GM21529 (cell line): ENCODE measurements around the gene CLCN3.
A peak's percentile ranks its signal among the peaks of the same experiment; 100 is the strongest.
"Not testable (repeated sequence)": the region's sequence is repeated elsewhere in the genome, so short reads cannot be mapped to it uniquely, and the experiment has no call there.

Experiments used
- ATAC-seq: cut with Tn5 transposase; IDR thresholded peaks from one replicate; pipeline ENCODE4 v1.9.1; 2021; ENCODE audit not compliant: unreplicated experiment

CLCN3 gene

DNA sequence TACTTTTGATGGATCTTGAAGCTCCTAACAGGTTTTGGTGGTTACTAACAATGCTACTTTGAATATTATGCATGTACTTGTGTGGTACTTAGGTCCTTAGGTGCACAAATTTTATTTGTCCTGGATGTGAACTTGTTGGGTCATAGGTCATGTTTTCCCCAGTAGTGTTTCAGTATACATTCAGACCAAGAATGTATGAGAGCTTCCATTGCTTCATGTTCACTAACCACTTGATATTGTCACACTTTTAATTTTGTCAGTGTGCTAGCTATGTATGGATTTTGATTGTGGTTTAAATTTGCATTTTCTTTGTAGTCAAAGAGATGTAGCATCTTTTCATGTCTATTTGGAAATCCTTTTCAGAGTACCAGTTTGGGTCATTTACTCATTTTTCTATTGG, 32.2 kb downstream of the CLCN3 start:
- ATAC-seq: no peak

DNA sequence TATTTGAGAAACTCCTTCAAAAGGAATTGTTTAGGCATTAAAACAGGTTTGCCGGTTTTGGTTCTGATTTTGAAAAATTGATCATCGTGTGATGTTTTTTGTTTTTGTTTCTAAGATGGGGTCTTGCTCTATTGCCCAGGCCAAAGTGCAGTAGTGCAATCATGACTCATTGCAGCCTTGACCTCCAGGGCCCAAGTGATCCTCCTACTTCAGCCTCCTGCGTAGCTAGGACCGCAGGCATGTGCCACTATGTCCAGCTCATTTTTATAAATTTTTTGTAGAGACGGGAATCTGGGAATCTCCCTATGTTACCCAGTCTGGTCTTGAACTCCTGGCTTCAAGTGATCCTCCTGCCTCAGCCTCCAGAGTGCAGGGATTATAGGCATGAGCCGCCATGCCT, 35.0 kb downstream of the CLCN3 start:
- no peak for ATAC-seq

DNA sequence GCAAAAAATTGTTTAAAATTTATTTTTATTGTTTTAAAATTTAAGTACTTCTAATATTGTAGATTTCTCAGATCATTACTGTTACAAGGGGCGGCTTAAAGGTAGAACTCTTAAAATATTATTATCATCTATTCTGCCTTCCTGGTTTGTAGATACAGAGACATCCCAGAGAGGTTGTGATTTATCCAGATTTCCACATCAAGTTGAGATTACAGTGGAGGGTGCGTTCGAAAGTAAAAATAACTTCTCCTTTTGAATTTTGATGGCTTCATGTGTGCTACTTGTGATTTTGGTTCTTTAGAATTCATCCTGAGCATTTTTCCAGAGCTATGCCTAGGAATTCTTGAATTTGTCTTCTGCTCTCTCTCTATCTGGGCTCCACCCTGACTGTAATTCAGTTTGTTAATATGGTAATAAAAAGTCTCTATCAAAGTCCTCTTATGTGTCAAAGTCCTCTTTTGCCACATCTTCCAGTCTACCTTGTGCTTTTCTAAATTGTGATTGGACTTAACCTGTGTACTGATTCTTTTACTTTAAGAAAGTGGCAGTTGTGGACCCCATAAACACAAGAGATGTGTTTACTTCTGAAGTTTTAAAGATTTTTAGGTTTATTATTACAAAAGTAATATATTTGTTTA, 37.2 kb downstream of the CLCN3 start:
- no peak for ATAC-seq

DNA sequence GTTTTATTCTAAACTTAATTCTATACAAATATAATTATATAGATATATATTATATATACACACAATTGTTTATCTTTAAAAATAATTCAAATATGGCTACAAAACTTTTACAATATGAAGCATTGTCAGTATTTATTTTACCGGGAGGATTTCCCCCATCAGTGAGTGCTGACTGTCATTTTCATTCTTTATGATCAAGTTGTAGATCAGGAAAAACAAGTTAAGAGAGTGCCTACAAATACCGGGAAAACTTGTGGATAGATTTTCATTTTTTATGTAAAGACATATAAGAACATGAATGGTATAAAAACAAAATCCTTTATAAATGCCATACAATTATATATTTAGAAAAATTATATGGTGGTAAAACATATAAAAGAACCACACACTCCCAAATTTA, 37.8 kb downstream of the CLCN3 start:
- no peak for ATAC-seq

DNA sequence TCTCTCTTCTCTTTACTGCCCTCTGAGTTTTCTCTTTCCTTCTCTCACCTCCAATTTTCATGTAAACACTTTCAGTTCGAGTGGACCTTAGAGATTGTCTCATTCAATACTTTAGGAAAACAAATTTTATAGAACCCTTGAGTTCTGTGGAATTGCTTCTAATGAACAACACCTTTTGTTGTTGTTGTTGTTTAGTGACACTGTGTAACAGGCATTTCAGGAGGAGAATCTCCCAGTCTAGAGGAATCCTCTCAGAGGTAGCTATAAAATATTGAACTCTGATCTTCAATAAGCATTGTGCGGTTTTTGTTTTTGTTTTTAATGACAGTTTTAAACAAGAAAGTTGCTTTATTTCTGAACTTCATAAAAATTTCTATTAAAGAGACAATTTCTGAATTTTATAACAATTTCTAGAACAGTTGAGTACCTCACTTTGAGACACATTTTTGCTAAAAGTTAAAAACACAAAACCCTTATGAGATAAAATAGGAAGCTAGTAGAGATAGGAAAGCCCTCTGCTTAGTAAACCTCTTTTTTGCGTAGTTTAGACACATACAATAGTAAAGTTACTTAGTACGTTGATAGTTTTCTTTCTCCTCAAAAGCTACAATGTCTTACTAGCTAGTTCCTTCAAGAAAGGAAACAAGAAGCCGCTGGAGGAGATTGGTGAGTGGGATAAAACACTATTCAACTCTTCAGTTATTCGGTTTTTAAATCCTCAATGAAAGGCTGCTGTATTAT, 38.8 kb downstream of the CLCN3 start:
- ATAC-seq: no peak

DNA sequence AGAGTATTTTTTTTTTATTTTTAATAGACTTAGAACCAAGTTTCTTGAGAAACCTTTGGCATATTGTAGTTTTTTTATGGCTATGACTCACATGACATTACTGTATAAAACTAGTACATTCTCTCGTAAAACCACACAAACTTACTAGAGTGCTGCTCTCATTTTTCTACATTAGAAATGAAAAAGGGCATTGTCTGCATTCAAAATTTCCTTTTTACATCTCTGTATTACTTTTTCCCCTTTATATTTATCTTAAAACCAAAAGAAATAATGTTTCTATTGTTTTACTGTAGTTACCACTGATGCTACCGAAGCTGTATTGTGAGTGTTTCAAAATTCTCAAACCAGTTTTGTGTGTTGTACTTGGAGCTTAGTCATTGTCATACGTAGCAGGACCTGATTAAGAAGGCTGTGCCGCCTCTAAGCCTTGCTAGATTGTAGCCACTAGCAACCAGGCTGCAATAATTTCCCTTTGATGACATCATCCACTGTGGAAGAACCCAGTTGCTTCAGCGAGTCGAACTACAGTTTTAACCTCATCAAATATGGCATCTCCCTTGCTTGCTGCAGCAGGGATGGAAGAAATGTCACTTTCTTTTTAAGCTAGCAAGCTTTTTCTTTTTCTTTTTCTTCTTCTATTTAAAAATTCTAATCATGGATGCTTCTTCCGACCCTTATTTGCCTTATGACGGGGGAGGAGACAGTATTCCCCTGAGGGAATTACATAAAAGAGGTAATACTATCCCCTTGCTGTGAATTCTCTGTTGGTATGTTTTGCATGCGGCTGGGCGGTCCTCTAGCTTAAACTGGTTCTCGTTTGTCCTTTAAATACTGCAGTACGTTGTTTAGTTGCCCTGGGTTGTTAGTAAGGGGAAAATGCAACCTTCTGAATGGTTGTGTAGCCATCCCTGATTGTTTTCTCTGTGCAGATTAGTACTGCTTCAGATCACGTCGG, 39.6 kb downstream of the CLCN3 start:
- ATAC-seq: peak; percentile 98

DNA sequence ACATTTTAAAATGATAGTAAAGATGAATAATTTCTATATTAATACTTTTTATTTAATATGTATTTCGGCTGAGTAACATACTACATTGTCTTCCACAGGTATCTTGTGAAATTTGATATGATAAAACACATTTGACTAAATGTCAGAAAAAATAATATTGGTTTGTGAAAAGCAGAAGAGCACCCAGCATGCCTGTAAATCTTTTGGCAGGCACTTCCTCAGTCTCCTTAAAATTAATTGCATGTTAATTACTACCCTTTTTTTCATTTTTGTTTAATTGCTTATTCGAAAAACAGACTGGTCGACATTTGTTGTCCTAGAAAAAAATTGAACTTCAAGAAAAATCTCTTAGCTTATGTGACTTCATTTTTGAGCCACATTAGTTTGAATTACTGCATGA, 40.6 kb downstream of the CLCN3 start:
- no peak for ATAC-seq

DNA sequence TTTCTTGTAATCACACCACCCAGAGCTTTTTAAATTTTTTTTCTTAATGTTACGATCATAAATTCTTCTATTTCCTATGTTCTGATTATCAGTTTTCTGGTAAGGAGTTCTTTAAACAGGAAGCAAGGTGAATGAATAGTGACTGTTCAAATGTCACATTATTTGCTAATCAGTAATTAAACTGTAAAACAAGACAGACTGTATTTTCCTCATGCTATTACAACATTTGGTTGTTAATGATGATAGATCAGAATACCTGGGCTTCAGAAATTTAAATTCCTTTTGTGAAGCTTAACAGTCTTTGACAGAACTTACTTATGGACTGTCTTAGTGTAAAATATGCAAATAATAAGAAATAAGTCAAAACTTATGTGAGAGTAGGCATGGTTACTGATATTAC, 41.4 kb downstream of the CLCN3 start:
- ATAC-seq: no peak

DNA sequence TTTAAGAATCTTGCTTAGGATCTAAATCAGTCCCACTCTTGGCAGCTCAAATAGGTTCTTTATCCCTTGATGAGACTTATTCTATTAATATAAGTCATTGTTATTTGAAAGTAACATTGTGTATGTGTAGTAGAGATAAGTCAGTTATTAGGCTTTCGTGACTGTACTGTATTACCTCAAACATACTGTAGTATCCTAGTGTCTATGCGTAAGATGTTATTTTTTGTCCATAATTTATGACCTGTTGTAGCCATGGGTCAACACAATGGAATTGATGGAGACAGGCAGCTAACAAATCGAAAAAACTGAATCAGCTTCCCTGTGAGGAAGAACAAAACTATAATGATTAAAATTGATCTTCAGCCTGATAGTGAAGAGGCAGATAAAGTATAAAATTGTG, 41.8 kb downstream of the CLCN3 start:
- ATAC-seq: no peak

DNA sequence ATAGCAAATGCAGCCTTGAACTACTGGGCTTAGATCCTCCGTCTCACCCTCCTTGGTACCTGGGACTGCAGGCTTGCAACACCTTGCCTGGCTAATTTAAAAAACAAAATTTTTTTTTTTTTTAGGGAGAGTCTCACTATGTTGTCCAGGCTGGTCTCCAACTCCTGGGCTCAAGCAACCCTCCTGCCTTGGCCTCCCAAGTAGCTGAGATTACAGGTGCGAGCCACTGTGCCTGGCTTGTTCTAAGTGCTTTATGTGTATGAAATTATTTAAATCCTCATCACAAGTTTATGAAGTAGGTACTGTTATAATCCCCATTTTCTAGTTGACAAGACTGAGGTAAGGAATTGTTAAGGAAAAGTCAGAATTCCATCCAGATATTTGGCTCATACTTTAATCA, 43.0 kb downstream of the CLCN3 start:
- no peak for ATAC-seq

DNA sequence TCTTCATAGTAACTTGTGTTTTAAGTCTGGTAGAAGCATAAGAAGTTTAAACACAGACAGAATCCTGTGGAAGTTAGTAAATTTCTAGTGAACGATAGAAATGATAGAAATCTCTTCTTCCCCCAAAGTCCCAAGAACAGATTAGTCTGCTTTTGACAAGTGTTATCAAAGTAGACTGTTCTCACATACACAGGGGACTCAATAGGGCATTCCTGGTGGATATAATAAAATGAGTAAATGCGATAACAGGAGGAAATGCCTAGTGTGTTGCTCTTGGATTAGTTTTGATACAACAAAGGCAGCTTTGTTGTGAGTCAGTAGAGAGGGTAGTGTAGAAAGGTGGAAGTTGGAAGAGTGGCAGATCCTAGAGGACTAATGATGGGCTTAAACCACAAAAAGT, 43.5 kb downstream of the CLCN3 start:
- no peak for ATAC-seq

DNA sequence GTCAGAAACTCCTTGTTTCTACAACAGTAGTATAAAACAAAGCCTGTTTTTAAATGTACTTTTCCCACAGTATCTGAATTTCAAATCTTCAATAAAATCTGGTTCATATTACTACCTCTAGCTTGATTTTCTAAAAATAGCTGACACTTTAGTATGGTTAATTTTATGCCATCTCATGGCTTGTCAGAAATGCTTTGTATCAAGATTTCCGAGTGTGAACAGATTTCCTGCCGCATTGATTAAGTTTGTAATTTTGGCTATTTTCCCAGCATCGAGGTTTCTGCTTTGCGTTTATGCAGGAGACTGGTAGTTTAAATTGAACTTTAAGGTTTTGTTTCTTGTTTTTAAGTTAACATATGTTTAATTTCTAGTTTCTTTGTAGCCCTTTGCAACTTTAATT, 44.2 kb downstream of the CLCN3 start:
- no peak for ATAC-seq

DNA sequence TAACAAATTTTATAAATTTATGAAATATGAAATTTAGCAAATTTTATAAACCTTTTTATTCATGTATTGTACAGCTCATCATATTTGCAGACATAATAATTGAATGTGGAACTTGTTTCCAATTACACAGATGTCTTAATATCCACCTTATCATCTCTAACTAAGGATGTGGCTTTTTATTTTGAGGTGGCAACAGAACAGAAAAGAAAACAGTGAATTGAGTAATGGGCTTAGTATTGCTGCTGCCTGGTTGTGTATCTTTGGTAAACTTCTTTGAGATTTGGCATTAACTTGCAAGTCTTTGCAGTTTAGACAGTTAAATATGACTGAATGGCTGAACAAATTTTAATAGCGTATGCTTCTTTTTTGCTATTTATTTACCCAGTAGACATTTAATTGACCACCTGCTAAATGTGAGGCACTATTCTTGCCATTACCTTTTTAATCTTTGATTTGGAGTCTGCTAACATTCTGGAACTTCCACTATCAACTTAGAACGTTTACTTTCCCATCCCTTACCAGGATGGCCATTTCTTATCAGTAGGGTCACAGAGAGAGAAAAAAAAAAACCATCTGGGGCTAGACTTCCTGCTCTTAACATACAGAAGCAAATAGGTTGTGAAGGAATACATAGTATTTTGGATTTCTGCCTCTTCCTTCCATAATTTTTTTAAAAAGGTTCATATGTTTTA, 44.8 kb downstream of the CLCN3 start:
- ATAC-seq: no peak

DNA sequence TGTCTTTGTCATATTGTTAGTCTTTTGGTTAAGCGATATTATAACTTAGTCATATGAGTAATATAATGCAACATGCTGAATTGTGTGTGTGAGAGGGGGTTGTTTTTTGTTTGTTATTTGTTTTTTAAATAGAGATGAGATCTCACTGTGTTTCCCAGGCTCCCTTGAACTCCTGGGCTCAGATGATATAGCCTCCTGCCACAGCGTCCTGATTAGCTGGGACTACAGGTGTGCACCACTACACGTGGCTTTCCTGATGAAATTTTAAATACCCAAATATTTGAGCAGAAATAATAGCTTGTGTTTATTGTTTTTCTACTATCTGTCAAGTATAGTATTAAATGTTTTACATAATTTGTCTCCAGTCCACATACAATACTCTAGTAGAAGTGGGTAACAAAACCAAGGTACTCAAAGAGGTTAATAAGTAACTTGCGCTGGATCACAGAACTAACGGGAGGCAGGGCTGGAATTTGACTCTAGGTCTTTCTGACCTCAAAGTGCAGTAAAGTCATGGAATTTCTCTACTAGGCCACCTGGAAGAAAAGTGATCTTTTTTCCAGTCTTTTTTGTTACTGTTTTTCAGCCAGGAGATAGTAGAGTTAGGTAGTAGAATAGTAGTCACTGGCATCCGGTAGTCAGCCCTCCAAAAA, 47.8 kb downstream of the CLCN3 start:
- ATAC-seq: no peak

DNA sequence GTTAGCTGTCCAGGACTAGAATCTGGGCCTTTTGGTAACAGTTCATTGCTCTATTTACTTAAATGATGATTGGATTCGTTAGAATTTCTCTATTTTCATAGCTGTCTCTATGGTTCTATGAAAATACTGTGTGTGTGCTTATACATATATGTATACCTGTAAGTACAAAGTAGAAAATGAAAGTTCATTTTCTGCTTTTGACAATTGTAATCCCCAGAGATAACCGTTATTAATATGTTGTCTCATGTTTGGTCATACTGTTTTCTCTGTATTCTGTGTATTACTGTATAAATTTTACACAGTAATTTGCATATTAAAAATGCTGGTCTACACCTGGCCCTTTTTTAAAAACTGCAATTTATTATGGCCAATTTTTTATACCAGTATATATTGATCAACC, 55.4 kb downstream of the CLCN3 start:
- peak; percentile 81 for ATAC-seq

DNA sequence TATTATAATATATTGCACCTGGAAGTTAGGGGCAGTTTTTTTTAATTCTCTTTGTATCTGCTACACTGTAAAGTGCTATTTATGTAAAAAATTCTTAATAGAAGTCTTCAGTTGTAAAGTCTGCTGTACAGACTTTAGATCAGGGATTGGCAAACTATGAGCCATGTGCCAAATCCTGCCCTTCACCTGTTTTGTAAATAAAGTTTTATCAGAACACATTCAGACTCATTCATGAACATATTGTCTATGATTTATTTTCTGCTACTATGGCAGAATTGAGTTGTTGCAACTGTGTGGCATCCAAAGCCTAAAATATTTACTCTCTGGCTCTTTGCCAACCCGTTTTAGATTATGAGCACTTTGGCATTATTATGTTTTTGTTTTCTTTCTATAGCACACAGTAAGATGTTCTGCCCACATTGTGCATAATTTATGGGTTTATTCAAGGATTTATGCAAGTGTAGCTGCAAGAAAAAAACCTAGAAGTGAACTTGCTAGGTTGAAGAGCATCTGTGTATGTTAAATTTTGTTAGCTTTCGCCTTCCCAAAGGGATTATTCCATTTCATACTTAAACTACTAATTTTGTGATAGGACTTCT, 56.9 kb downstream of the CLCN3 start:
- ATAC-seq: no peak

DNA sequence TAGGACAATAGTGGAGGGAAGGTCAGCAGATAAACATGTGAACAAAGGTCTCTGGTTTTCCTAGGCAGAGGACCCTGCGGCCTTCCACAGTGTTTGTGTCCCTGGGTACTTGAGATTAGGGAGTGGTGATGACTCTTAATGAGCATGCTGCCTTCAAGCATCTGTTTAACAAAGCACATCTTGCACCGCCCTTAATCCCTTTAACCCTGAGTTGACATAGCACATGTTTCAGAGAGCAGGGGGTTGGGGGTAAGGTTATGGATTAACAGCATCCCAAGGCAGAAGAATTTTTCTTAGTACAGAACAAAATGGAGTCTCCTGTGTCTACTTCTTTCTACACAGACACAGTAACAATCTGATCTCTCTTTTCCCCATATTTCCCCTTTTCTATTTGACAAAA, 58.1 kb downstream of the CLCN3 start:
- not testable (repeated sequence) for ATAC-seq

DNA sequence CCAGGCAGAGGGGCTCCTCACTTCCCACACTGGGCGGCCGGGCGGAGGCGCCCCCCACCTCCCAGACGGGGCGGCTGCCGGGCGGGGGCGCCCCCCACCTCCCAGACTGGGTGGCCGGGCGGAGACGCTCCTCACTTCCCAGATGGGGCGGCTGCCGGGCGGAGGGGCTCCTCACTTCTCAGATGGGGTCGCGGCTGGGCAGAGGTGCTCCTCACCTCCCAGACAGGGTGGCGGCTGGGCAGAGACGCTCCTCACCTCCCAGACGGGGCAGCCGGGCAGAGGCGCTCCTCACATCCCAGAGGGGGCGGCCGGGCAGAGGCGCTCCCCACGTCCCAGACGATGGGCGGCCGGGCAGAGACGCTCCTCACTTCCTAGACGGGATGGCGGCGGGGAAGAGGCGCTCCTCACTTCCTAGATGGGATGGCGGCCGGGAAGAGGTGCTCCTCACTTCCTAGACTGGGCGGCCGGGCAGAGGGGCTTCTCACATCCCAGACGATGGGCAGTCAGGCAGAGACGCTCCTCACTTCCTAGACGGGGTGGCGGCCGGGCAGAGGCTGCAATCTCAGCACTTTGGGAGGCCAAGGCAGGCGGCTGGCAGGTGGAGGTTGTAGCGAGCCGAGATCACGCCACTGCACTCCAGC, 58.7 kb downstream of the CLCN3 start:
- not testable (repeated sequence) for ATAC-seq

DNA sequence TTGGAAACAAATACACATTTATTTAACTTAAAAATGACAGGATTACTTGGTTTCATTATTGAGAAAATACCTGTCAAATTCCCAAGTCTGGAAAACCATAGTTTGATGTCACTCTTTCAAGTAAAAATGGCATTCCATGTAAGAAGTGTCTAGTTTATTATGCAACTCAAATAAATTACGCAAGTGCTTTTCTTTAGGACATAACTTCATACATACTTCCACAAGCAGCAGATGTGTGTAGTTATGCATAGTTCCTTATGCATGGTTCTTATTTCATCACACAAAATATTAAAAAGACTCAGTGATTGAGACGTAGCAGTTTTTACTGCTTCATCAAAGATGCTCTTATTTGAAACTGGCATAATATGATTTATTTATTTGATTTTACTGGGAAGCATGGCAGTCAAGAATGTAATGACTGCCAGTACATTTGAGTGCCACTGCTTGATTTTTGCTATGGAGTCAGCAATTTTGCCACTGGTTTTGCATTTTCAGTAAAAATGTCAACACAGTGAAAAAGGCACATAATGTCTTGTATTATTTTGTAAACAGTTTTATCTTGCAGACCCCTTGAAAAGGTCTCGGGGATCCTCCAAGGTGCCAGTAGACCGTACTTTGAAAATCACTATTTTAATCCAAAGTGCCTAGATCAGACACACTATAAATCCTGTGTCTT, 62.1 kb downstream of the CLCN3 start:
- ATAC-seq: no peak
